GM08714 (cell line): Measurements from ENCODE around the gene HMSD.

Experiments used
- H3K4me3 ChIP-seq: fragments of 200-500 bp; sonication (Bioruptor generic); 2 replicates; pipeline ENCODE4 v1.5.1; 2014; ENCODE audit warnings: mild to moderate bottlenecking, low read length, inconsistent platforms
- ZNF274 ChIP-seq: IDR thresholded peaks from 2 replicates; pipeline ENCODE4 v1.6.1; 2012; ENCODE audit warnings: mild to moderate bottlenecking, low read depth, low read length

Gene HMSD

GRCh38 chr18:63969942-63970808 lies 21.1 kb downstream of the HMSD start, which contains the start of gene SERPINB8:
Gene SERPINB8, plus strand, starts transcription at chr18:63970081. Its CDS starts 8,228 bp downstream, at chr18:63978309.
- no peak for TF ChIP-seq ZNF274
- peak within 1 kb of the TSS; percentile 83 for H3K4me3 ChIP-seq

- TF ChIP-seq ZNF274: no peak
- peak overlapping the region; percentile 83 for H3K4me3 ChIP-seq
These were observed 21.7 kb downstream of the HMSD start for GRCh38 chr18:63970809-63971205.

GRCh38 chr18:63971320-63972001 lies 22.4 kb downstream of the HMSD start:
- H3K4me3 ChIP-seq: peak overlapping the region; percentile 83; the same call in 1 of the 2 replicates
- TF ChIP-seq ZNF274: no peak

DNA sequence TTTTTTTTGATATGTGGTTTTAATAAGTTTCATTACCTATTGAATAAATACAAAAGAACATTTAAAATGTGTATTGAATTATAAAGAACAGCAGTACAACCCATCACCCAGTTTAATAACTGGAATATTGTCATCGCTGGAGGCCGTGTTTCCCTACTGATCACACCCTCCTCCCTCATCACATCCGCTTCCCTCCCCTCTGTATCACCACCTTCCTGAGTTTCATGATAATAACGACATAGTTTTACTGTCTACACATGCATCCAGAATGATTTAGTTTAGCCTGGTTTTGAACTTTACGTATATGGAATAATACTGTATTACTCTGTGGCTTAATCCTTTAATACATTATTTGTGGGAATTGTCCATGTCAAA lies 22.9 kb downstream of the HMSD start:
- no peak overlapping the region for H3K4me3 ChIP-seq
- no peak for TF ChIP-seq ZNF274

GRCh38 chr18:63974991-63975390 lies 25.9 kb downstream of the HMSD start:
- no peak overlapping the region for H3K4me3 ChIP-seq
- no peak for TF ChIP-seq ZNF274

DNA sequence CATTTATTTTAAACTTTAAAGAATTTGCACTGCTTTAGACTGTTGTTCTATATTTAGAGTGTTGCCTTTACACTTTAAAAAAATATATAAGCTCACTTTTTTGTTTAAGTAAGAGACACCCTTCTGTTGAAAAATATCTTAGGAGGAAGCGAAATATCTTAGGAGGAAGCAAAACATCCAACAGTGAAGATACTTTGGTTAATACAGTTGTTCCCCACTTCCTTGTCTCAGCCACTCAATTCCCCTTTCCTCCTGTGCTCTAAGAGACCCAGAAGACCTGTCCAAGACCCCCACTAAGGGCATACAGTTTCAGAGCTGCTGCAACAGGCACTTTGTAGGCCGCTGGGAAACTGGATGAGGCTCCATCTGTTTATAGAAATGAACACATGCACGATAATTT lies 26.5 kb downstream of the HMSD start:
- TF ChIP-seq ZNF274: no peak
- no peak overlapping the region for H3K4me3 ChIP-seq

GRCh38 chr18:63977040-63977439 lies 27.9 kb downstream of the HMSD start:
- no peak overlapping the region for H3K4me3 ChIP-seq
- no peak for TF ChIP-seq ZNF274

DNA sequence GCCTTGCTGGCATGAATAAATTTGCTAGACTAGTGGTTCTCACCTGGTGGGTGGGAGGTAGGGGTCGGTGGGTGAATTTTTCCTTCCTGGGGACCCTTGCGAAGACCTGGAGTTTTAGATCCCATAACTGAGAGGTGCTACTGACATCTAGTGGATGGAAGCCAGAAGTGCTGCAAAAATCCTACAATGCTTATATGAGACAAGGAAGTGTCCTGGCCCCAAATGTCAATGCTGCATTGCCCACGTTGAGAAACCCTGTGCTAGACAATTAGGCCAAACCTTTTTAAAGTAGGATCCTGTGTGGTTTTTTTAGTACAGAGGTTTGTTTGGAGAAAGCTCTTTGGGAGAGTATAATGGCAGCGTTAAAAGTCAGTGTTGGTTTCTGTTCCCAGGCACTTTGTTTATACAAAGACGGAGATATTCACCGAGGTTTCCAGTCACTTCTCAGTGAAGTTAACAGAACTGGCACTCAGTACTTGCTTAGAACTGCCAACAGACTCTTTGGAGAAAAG lies 30.4 kb downstream of the HMSD start:
- TF ChIP-seq ZNF274: no peak
- H3K4me3 ChIP-seq: no peak overlapping the region

GRCh38 chr18:63980027-63980426 lies 30.9 kb downstream of the HMSD start:
- no peak overlapping the region for H3K4me3 ChIP-seq
- TF ChIP-seq ZNF274: no peak

GRCh38 chr18:63980896-63981460 lies 31.9 kb downstream of the HMSD start:
- H3K4me3 ChIP-seq: no peak overlapping the region
- TF ChIP-seq ZNF274: no peak

- H3K4me3 ChIP-seq: no peak overlapping the region
- no peak for TF ChIP-seq ZNF274
These were observed 32.6 kb downstream of the HMSD start for GRCh38 chr18:63981719-63982118.

- no peak overlapping the region for H3K4me3 ChIP-seq
These were observed 33.3 kb downstream of the HMSD start for GRCh38 chr18:63982361-63982760.

GRCh38 chr18:63986885-63987284 lies 37.8 kb downstream of the HMSD start:
- no peak overlapping the region for H3K4me3 ChIP-seq
- TF ChIP-seq ZNF274: no peak

More at GRCh38 chr18:63982361-63982760, 33.3 kb downstream of the HMSD start:
- no peak for TF ChIP-seq ZNF274

DNA sequence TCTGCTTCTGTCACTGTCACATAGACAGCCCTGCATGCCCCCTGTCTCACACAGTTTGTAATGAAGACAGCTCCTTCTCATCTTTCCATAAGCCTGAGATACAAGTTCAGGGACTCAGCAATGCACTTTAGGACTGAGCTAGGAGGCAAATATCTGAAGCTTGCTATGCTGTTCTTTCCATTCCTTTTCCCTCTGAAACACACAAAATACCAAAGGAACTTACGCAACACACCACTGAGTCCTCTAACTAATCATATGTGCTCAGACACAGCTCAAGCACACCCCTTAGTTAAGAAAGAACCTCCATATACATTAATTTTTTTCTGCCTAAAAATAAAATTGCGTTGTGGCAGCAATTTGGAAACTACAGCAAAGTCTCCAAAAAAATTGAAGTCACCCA lies 38.6 kb downstream of the HMSD start:
- H3K4me3 ChIP-seq: no peak overlapping the region
- TF ChIP-seq ZNF274: no peak
